Hepatocyte (in vitro differentiated cells): ENCODE data around the gene ADGRG6.

Experiments
- EZH2 ChIP-seq: fragments of 200-600 bp; sonication (generic); IDR thresholded peaks from 2 replicates; pipeline ENCODE4 v1.6.1; 2016; ENCODE audit warnings: antibody characterized with exemption, mild to moderate bottlenecking, borderline replicate concordance
- EZH2phosphoT487 ChIP-seq: fragments of 200-600 bp; sonication (generic); IDR thresholded peaks from one replicate; pipeline ENCODE4 v1.6.1; 2018; ENCODE audit warnings: antibody characterized with exemption, mild to moderate bottlenecking, low read depth, moderate library complexity; ENCODE audit not compliant: unreplicated experiment, severe bottlenecking
- TF ChIP-seq, protein P1 (sequence below): fragments of 200-600 bp; sonication (generic); IDR thresholded peaks from 2 replicates; pipeline ENCODE4 v1.5.1; 2016; ENCODE audit warnings: antibody characterized with exemption, mild to moderate bottlenecking; ENCODE audit not compliant: poor library complexity

DNA sequence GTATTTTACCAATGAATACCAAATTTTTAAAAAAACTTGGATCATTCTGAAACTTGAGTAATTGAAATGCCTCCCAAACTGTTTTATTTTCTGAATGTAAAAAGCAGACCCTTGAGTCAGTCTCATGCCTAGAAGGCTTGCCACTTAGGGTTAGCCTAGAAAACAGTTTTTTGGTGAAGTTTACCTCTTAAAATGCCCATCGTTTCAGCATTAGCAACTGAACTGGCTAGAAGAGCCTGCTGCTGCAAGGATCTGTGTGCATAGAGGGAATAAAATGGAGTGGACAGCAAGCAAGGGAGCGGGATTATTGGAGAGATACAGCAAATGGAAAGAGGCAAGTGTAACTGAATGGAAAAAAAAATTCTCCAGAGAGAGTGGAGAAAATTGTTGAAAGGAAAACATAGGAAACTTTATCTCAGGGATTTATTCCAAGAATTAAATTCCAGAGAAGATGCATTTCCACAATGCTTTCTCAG lies 40.1 kb downstream of the ADGRG6 start:
- TF ChIP-seq, protein P1, sequence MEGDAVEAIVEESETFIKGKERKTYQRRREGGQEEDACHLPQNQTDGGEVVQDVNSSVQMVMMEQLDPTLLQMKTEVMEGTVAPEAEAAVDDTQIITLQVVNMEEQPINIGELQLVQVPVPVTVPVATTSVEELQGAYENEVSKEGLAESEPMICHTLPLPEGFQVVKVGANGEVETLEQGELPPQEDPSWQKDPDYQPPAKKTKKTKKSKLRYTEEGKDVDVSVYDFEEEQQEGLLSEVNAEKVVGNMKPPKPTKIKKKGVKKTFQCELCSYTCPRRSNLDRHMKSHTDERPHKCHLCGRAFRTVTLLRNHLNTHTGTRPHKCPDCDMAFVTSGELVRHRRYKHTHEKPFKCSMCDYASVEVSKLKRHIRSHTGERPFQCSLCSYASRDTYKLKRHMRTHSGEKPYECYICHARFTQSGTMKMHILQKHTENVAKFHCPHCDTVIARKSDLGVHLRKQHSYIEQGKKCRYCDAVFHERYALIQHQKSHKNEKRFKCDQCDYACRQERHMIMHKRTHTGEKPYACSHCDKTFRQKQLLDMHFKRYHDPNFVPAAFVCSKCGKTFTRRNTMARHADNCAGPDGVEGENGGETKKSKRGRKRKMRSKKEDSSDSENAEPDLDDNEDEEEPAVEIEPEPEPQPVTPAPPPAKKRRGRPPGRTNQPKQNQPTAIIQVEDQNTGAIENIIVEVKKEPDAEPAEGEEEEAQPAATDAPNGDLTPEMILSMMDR = no peak
- no peak for TF ChIP-seq EZH2
- TF ChIP-seq EZH2phosphoT487 = no peak
